GM12878 (cell line): ENCODE data around the gene XRCC4. TPM values are rescaled to one million over a fixed set of nuclear protein-coding genes. Genes with fewer than 3 reads are reported as not detected.

Experiments used
- ATAC-seq: fragments of 200-7000 bp; cut with Tn5 transposase; 3 replicates; pipeline ENCODE4 v1.9.1; 2020; ENCODE audit warnings: mild to moderate bottlenecking, moderate library complexity
- BruUV-seq: library from RNA; stranded (reverse); fragments of 400-500 nt; replicated peaks from 2 replicates; lab custom pipeline; 2021; lab: Mats Ljungman, UMichigan
- CTCF ChIA-PET: fragments of 300-600 bp; sonication (Branson Sonifier 250); formaldehyde crosslinking; extraction: SDS; loops from one replicate; lab custom pipeline; 2021; ENCODE audit warnings: inconsistent platforms; lab: Yijun Ruan, JAX
- POLR2A ChIA-PET: fragments of 350-600 bp; formaldehyde crosslinking; extraction: SDS; loops from one replicate; lab custom pipeline; 2021; ENCODE audit warnings: inconsistent platforms; lab: Charles Lee
- RAD21 ChIA-PET: fragments of 300-600 bp; sonication (Branson Sonifier 250); formaldehyde crosslinking; loops from one replicate; lab custom pipeline; 2023; ENCODE audit warnings: antibody characterized with exemption; ENCODE audit not compliant: unreplicated experiment; lab: Charles Lee
- SMC1A ChIA-PET: fragments of 300-600 bp; sonication (Branson Sonifier 250); formaldehyde crosslinking; loops from one replicate; lab custom pipeline; 2023; ENCODE audit not compliant: unreplicated experiment, uncharacterized antibody; lab: Charles Lee
- DNase-seq: peaks from one replicate; pipeline ENCODE4 v3.0.0-alpha.2; 2011; ENCODE audit warnings: low read depth, low spot score
- FAIRE-seq: peaks from 3 replicates; lab custom pipeline; 2011; peaks lifted over from hg19 to GRCh38; lab: Jason Lieb, UNC
- H2AFZ ChIP-seq: 2 replicates; pipeline ENCODE4 v1.6.0; 2011; ENCODE audit warnings: low read depth, low read length, control low read depth; ENCODE audit not compliant: control insufficient read depth
- H3K27ac ChIP-seq: 2 replicates; pipeline ENCODE4 v1.5.1; 2011; ENCODE audit warnings: control low read depth; ENCODE audit not compliant: control insufficient read depth, insufficient read depth
- H3K27me3 ChIP-seq, 2 experiments: replicated peaks in 1 of 2; 2 replicates each; pipeline versions ENCODE4 v1.6.0 to v1.6.1; 2011; ENCODE audit warnings: low read length in 1 of 2; ENCODE audit not compliant: control insufficient read depth in 2 of 2, insufficient read depth in 2 of 2
- H3K36me3 ChIP-seq, 2 experiments: 2 replicates each; pipeline ENCODE4 v1.5.1; 2011; ENCODE audit warnings: low read length in 1 of 2; ENCODE audit not compliant: control insufficient read depth in 2 of 2, insufficient read depth in 2 of 2
- H3K4me1 ChIP-seq: 2 replicates; pipeline ENCODE4 v1.6.1; 2011; ENCODE audit warnings: mild to moderate bottlenecking, low read length, moderate library complexity, mixed read lengths; ENCODE audit not compliant: control insufficient read depth, insufficient read depth
- H3K4me2 ChIP-seq: 2 replicates; pipeline ENCODE4 v1.6.0; 2011; ENCODE audit warnings: control low read depth; ENCODE audit not compliant: control insufficient read depth, insufficient read depth
- H3K4me3 ChIP-seq: fragments of 200-600 bp; sonication (generic); 2 replicates; pipeline ENCODE4 v1.5.1; 2016
- H3K79me2 ChIP-seq: 2 replicates; pipeline ENCODE4 v1.6.0; 2011; ENCODE audit warnings: low read length; ENCODE audit not compliant: control insufficient read depth, insufficient read depth
- H3K9ac ChIP-seq: 2 replicates; pipeline ENCODE4 v1.8.0; 2011; ENCODE audit warnings: low read length, control low read depth, mixed read lengths; ENCODE audit not compliant: control insufficient read depth, insufficient read depth
- H3K9me3 ChIP-seq: replicated peaks from 3 replicates; pipeline ENCODE4 v1.5.1; 2011; ENCODE audit warnings: mild to moderate bottlenecking, low read length; ENCODE audit not compliant: control insufficient read depth, insufficient read depth
- H4K20me1 ChIP-seq: 2 replicates; pipeline ENCODE4 v1.6.0; 2011; ENCODE audit not compliant: control insufficient read depth, insufficient read depth
- LARP7 ChIP-seq: fragments of 450-650 bp; IDR thresholded peaks from 2 replicates; pipeline ENCODE4 v1.6.1; 2017; ENCODE audit warnings: mild to moderate bottlenecking
- NR2C2 ChIP-seq: IDR thresholded peaks from 2 replicates; pipeline ENCODE4 v1.6.1; 2011; ENCODE audit warnings: borderline replicate concordance, low read depth; ENCODE audit not compliant: control insufficient read depth, insufficient read length
- PRDM15 ChIP-seq: fragments of 450-650 bp; formaldehyde crosslinking; IDR thresholded peaks from 2 replicates; pipeline ENCODE4 v1.4.0; 2020; ENCODE audit warnings: mild to moderate bottlenecking, moderate library complexity
- ZNF207 ChIP-seq: fragments of 450-650 bp; IDR thresholded peaks from 2 replicates; pipeline ENCODE4 v1.6.1; 2014; ENCODE audit warnings: antibody characterized with exemption, mild to moderate bottlenecking, borderline replicate concordance
- ZNF622 ChIP-seq: fragments of 450-650 bp; IDR thresholded peaks from 2 replicates; pipeline ENCODE4 v1.6.1; 2017; ENCODE audit warnings: mild to moderate bottlenecking, inconsistent platforms
- WGBS: methylation state at CpG from one replicate; pipeline ENCODE4 v1.1.6; 2016; ENCODE audit warnings: low lambda C conversion rate; ENCODE audit not compliant: insufficient replicate concordance, insufficient coverage; ENCODE audit errors: missing lambda C conversion rate; 5-methylcytosine and 5-hydroxymethylcytosine counted together
- in situ Hi-C: fragments of 300-500 bp; cut with MboI; formaldehyde crosslinking; loops from 9 replicates; pipeline ENCODE4 v1.14.3; 2018; ENCODE audit warnings: mixed read lengths
- intact Hi-C: fragments of 100-400 bp; cut with micrococcal nuclease; formaldehyde crosslinking; loops from one replicate; pipeline ENCODE4 v1.14.2; 2022; ENCODE audit not compliant: unreplicated experiment
- polyA plus RNA-seq, 11 experiments: library from polyadenylated mRNA; depleted of rRNA in 4 of 11; unstranded in 6 of 11; stranded (reverse) in 5 of 11; fragments of >200 nt; fragmentation: Nextera tagmentation in 4 of 11; fragmentation: Illumina TruSeq in 1 of 11; extraction: Ambion mirVana in 4 of 11; extraction: Trizol in 1 of 11; gene quantifications; 1 replicate in 1 of 11; 2 replicates in 10 of 11; pipeline versions ENCODE4 v1.2.1 to v1.2.3, GENCODE V29; 2011 to 2016; ENCODE audit warnings: inconsistent platforms in 2 of 11, missing spikeins in 2 of 11, low read depth in 1 of 11
- total RNA-seq, 4 experiments: library from RNA; depleted of rRNA in 3 of 4; stranded (reverse); fragments of >200 nt in 3 of 4; fragmentation: Illumina TruSeq in 1 of 4; extraction: Trizol in 1 of 4; gene quantifications; 2 replicates each; pipeline versions ENCODE4 v1.2.1 to v1.2.3, GENCODE V29; 2013 to 2021

Gene XRCC4
- total and polyA plus RNA-seq, 10 of the 15 experiments (the other 5 are each of a cell fraction or from before 2014, with no cell fraction given), result 12.1 to 53.6 (median 25.8) TPM

- TF ChIP-seq PRDM15 (no peak), NR2C2 (no peak), ZNF207 (no peak), LARP7 (no peak)
- TF ChIP-seq, all 136 proteins: peak for 0
Measured at GRCh38 chr5:83374547-83374946, 297.2 kb downstream of the XRCC4 start (continued).

- WGBS, result 67% methylated on average over 3 of the region's 3 CpGs
- no peaks in the 10 kb centered on the region for H3K79me2 ChIP-seq
- no peak overlapping the region for H3K9ac ChIP-seq
- ChIA-PET RAD21 (no interaction called here), POLR2A (no interaction called here)
- ATAC-seq (no peak), DNase-seq (no peak)
- no TSS peak for BruUV-seq
- no peak overlapping the region for H3K4me3 ChIP-seq
- H3K4me2 ChIP-seq, result no peak overlapping the region
- intact Hi-C loops, result no loop called here
- H3K36me3 ChIP-seq, result no peaks in the 10 kb centered on the region
- in situ Hi-C loops, result no loop called here
- no peak overlapping the region for H3K27ac ChIP-seq
- no peaks in the 10 kb centered on the region for H4K20me1 ChIP-seq
- H3K27me3 ChIP-seq, result no peaks in the 10 kb centered on the region
- TF ChIP-seq PRDM15 (no peak), ZNF622 (no peak)
- TF ChIP-seq, all 136 proteins: peak for 0
- ChIA-PET CTCF (no interaction called here), SMC1A (no interaction called here)
- no peak for FAIRE-seq
- Histone ChIP-seq H2AFZ (no peak overlapping the region), H3K4me1 (no peaks in the 10 kb centered on the region), H3K9me3 (no peaks in the 10 kb centered on the region)
Measured at GRCh38 chr5:83375049-83375745, 297.9 kb downstream of the XRCC4 start.
